Neural cell (in vitro differentiated cells): ENCODE results near the gene MEMO1. TPM values are rescaled to one million over a fixed set of nuclear protein-coding genes. Genes with fewer than 3 reads are reported as not detected.
"Not testable (repeated sequence)": the region's sequence is repeated elsewhere in the genome, so short reads cannot be mapped to it uniquely, and the experiment has no call there.

Experiments
- H2AFZ ChIP-seq: fragments of 200-600, 300-800 bp; sonication (generic), shearing (Covaris generic); 2 replicates; pipeline ENCODE4 v1.6.0; 2014; ENCODE audit warnings: low read depth, mild to moderate bottlenecking, antibody characterized with exemption, low read length, moderate library complexity
- H3F3A ChIP-seq: fragments of 200-600 bp; shearing (Covaris generic); 2 replicates; pipeline ENCODE4 v1.6.1; 2016; ENCODE audit warnings: mild to moderate bottlenecking, moderate library complexity, mixed read lengths, antibody characterized with exemption, low read length; ENCODE audit not compliant: insufficient read depth, poor library complexity, severe bottlenecking
- H3K27ac ChIP-seq: fragments of 200-600, 300-800 bp; sonication (generic), shearing (Covaris generic); 2 replicates; pipeline ENCODE4 v1.5.1; 2014; ENCODE audit warnings: mild to moderate bottlenecking, low read length, moderate library complexity
- H3K27me3 ChIP-seq: fragments of 300-800, 200-600 bp; sonication (generic), shearing (Covaris generic); 2 replicates; pipeline ENCODE4 v1.6.0; 2014; ENCODE audit warnings: mild to moderate bottlenecking, low read depth, low read length, moderate library complexity; ENCODE audit not compliant: insufficient read depth
- H3K36me3 ChIP-seq: fragments of 300-800, 200-600 bp; sonication (generic), shearing (Covaris generic); 2 replicates; pipeline ENCODE4 v1.5.1; 2014; ENCODE audit warnings: mild to moderate bottlenecking, antibody characterized with exemption, low read length, moderate library complexity; ENCODE audit not compliant: insufficient read depth
- H3K4me2 ChIP-seq: fragments of 300-800, 200-600 bp; sonication (generic), shearing (Covaris generic); 2 replicates; pipeline ENCODE4 v1.6.0; 2014; ENCODE audit warnings: mild to moderate bottlenecking, low read length
- H3K4me3 ChIP-seq: fragments of 300-800, 200-600 bp; sonication (generic), shearing (Covaris generic); 2 replicates; pipeline ENCODE4 v1.5.1; 2014; ENCODE audit warnings: mild to moderate bottlenecking, low read length, moderate library complexity
- H3K79me2 ChIP-seq: fragments of 200-600 bp; shearing (Covaris generic); replicated peaks from 2 replicates; pipeline ENCODE4 v1.6.0; 2014; ENCODE audit warnings: mild to moderate bottlenecking, low read length, moderate library complexity; ENCODE audit not compliant: insufficient read depth
- H3K9ac ChIP-seq: fragments of 300-800, 200-600 bp; sonication (generic), shearing (Covaris generic); 2 replicates; pipeline ENCODE4 v1.6.1; 2016; ENCODE audit warnings: mild to moderate bottlenecking, low read length, mixed read lengths
- H3K9me2 ChIP-seq: fragments of 200-600 bp; shearing (Covaris generic); 2 replicates; pipeline ENCODE4 v1.6.1; 2016; ENCODE audit warnings: mild to moderate bottlenecking, low read length, mixed read lengths; ENCODE audit not compliant: insufficient read depth
- H3K9me3 ChIP-seq: fragments of 200-600, 300-800 bp; sonication (generic), shearing (Covaris generic); 2 replicates; pipeline ENCODE4 v1.6.1; 2016; ENCODE audit warnings: mild to moderate bottlenecking, mixed run types, low read length, moderate library complexity, mixed read lengths
- H4K20me1 ChIP-seq: fragments of 200-600 bp; shearing (Covaris generic); 2 replicates; pipeline ENCODE4 v1.6.1; 2016; ENCODE audit warnings: mild to moderate bottlenecking, mixed run types; ENCODE audit not compliant: insufficient read depth
- EP300 ChIP-seq: fragments of 450-650 bp; conservative IDR thresholded peaks from 2 replicates; pipeline ENCODE4 v1.6.1; 2014; ENCODE audit warnings: antibody characterized with exemption, mild to moderate bottlenecking, moderate library complexity; ENCODE audit not compliant: poor library complexity, severe bottlenecking
- EZH2 ChIP-seq: fragments of 200-600, 300-800 bp; shearing (Covaris generic), sonication (generic); IDR thresholded peaks from 2 replicates; pipeline ENCODE4 v1.6.1; 2014; ENCODE audit warnings: antibody characterized with exemption, low read length, borderline replicate concordance, mild to moderate bottlenecking; ENCODE audit not compliant: insufficient read depth, poor library complexity, severe bottlenecking
- MXI1 ChIP-seq: fragments of 450-650 bp; conservative IDR thresholded peaks from 2 replicates; pipeline ENCODE4 v1.6.1; 2014; ENCODE audit warnings: antibody characterized with exemption, mild to moderate bottlenecking; ENCODE audit not compliant: poor library complexity, severe bottlenecking
- POLR2AphosphoS5 ChIP-seq: IDR thresholded peaks from 2 replicates; pipeline ENCODE4 v1.6.1; 2012
- RAD21 ChIP-seq: fragments of 450-650 bp; conservative IDR thresholded peaks from 2 replicates; pipeline ENCODE4 v1.6.1; 2014; ENCODE audit warnings: antibody characterized with exemption, mild to moderate bottlenecking, moderate library complexity
- SMC3 ChIP-seq: fragments of 450-650 bp; conservative IDR thresholded peaks from 2 replicates; pipeline ENCODE4 v1.6.1; 2014; ENCODE audit warnings: antibody characterized with exemption, mild to moderate bottlenecking, moderate library complexity; ENCODE audit not compliant: poor library complexity
- TAF1 ChIP-seq: IDR thresholded peaks from 2 replicates; pipeline ENCODE4 v1.6.1; 2012; ENCODE audit warnings: low read depth
- polyA plus RNA-seq: library from polyadenylated mRNA; depleted of rRNA; stranded (reverse); fragments of >200 nt; gene quantifications from 2 replicates; pipeline ENCODE4 v1.2.3, GENCODE V29; 2014
- TF ChIP-seq, protein P1 (sequence below): IDR thresholded peaks from 2 replicates; pipeline ENCODE4 v1.6.1; 2012; ENCODE audit warnings: borderline replicate concordance
- TF ChIP-seq, protein P2 (sequence below): fragments of 450-650 bp; IDR thresholded peaks from 2 replicates; pipeline ENCODE4 v1.5.1; 2014; ENCODE audit warnings: antibody characterized with exemption, mild to moderate bottlenecking, moderate library complexity; ENCODE audit not compliant: poor library complexity, severe bottlenecking

The MEMO1 gene
- polyA plus RNA-seq, 1 donor from 2014 or later, result 124 TPM

- H3K27me3 ChIP-seq, result no peaks in the 10 kb centered on the region
- TF ChIP-seq, protein P1, sequence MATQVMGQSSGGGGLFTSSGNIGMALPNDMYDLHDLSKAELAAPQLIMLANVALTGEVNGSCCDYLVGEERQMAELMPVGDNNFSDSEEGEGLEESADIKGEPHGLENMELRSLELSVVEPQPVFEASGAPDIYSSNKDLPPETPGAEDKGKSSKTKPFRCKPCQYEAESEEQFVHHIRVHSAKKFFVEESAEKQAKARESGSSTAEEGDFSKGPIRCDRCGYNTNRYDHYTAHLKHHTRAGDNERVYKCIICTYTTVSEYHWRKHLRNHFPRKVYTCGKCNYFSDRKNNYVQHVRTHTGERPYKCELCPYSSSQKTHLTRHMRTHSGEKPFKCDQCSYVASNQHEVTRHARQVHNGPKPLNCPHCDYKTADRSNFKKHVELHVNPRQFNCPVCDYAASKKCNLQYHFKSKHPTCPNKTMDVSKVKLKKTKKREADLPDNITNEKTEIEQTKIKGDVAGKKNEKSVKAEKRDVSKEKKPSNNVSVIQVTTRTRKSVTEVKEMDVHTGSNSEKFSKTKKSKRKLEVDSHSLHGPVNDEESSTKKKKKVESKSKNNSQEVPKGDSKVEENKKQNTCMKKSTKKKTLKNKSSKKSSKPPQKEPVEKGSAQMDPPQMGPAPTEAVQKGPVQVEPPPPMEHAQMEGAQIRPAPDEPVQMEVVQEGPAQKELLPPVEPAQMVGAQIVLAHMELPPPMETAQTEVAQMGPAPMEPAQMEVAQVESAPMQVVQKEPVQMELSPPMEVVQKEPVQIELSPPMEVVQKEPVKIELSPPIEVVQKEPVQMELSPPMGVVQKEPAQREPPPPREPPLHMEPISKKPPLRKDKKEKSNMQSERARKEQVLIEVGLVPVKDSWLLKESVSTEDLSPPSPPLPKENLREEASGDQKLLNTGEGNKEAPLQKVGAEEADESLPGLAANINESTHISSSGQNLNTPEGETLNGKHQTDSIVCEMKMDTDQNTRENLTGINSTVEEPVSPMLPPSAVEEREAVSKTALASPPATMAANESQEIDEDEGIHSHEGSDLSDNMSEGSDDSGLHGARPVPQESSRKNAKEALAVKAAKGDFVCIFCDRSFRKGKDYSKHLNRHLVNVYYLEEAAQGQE, result no peak
- no peak for TF ChIP-seq EP300
- TF ChIP-seq, protein P2, sequence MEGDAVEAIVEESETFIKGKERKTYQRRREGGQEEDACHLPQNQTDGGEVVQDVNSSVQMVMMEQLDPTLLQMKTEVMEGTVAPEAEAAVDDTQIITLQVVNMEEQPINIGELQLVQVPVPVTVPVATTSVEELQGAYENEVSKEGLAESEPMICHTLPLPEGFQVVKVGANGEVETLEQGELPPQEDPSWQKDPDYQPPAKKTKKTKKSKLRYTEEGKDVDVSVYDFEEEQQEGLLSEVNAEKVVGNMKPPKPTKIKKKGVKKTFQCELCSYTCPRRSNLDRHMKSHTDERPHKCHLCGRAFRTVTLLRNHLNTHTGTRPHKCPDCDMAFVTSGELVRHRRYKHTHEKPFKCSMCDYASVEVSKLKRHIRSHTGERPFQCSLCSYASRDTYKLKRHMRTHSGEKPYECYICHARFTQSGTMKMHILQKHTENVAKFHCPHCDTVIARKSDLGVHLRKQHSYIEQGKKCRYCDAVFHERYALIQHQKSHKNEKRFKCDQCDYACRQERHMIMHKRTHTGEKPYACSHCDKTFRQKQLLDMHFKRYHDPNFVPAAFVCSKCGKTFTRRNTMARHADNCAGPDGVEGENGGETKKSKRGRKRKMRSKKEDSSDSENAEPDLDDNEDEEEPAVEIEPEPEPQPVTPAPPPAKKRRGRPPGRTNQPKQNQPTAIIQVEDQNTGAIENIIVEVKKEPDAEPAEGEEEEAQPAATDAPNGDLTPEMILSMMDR, result no peak
- TF ChIP-seq EZH2, result no peak
- TF ChIP-seq MXI1, result no peak
- no peak for TF ChIP-seq RAD21
- no peak for TF ChIP-seq POLR2AphosphoS5
- TF ChIP-seq TAF1, result no peak
- no peak for TF ChIP-seq SMC3
Measured at GRCh38 chr2:31919499-31919898, 91.3 kb downstream of the MEMO1 start.

DNA sequence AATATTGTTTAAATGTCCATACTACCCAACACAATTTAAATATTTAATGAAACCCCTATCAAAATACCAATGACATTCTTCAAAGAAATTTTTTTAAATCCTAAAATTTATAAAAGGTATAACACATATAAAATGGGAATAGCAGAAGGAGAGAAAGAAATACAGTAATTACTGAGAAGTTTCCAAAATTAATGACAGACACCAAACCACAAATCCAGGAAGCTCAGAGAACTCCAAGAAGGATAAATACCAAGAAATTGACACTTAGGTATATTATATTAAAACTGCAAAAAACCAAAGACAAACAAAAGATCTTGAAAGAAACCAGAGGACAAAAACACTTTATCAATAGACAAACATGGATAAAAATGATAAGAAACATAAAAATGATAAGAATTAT lies 101.1 kb downstream of the MEMO1 start:
- TF ChIP-seq TAF1, result no peak
- no peak for TF ChIP-seq SMC3
- TF ChIP-seq EZH2, result no peak
- TF ChIP-seq, protein P2, result no peak
- TF ChIP-seq, protein P1, result no peak
- TF ChIP-seq EP300, result no peak
- TF ChIP-seq MXI1, result no peak
- no peak for TF ChIP-seq RAD21
- no peak for TF ChIP-seq POLR2AphosphoS5
- H4K20me1 ChIP-seq, result no peaks in the 10 kb centered on the region
- no peaks in the 10 kb centered on the region for H3K9me2 ChIP-seq
- H3K9ac ChIP-seq, result no peak overlapping the region
- no peak overlapping the region for H2AFZ ChIP-seq
- H3K27me3 ChIP-seq, result no peaks in the 10 kb centered on the region
- H3K9me3 ChIP-seq, result no peaks in the 10 kb centered on the region
- no peak overlapping the region for H3K27ac ChIP-seq
- no peaks in the 10 kb centered on the region for H3K36me3 ChIP-seq
- no peak overlapping the region for H3K4me3 ChIP-seq
- no peaks in the 10 kb centered on the region for H3K79me2 ChIP-seq
- no peak overlapping the region for H3K4me2 ChIP-seq
- H3F3A ChIP-seq, result no peaks in the 10 kb centered on the region

More at GRCh38 chr2:31919499-31919898, 91.3 kb downstream of the MEMO1 start:
- Histone ChIP-seq H3K27ac (no peak overlapping the region), H3K4me2 (no peak overlapping the region), H3K36me3 (no peaks in the 10 kb centered on the region), H3K9me2 (no peaks in the 10 kb centered on the region), H3K9ac (no peak overlapping the region), H3K9me3 (no peaks in the 10 kb centered on the region), H3K79me2 (no peaks in the 10 kb centered on the region), H3F3A (no peaks in the 10 kb centered on the region), H4K20me1 (no peaks in the 10 kb centered on the region), H3K4me3 (no peak overlapping the region), H2AFZ (no peak overlapping the region)

DNA sequence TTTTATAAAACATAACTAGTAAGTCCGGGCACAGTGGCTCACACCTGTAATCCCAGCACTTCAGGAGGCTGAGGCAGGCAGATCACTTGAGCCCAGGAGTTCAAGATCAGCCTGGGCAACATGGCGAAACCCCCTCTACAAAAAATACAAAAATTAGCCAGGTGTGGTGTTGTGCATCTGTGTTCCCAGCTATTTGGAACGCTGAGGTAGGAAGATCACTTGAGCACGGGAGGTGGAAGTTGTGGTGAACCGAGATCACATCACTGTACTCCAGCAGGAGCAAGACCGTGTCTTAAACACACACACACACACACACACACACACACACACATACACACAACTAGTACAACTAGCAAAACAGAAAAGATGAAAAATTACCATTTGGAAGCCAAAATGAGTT lies 103.3 kb downstream of the MEMO1 start:
- not testable (repeated sequence) for H3K27ac ChIP-seq, H3K9me3 ChIP-seq, H3K4me3 ChIP-seq, H3K9me2 ChIP-seq, H3K27me3 ChIP-seq, H3K36me3 ChIP-seq, H3K4me2 ChIP-seq, H4K20me1 ChIP-seq, H3K9ac ChIP-seq, H2AFZ ChIP-seq, H3K79me2 ChIP-seq, H3F3A ChIP-seq
